Body of pancreas (tissue), 4 donors: ENCODE measurements around the gene ARID1A.

Experiments used
- POLR2A ChIP-seq, 3 donors: fragments of 450-650 bp; IDR thresholded peaks; one replicate each; pipeline ENCODE4 v1.6.1; 2016; ENCODE audit warnings: antibody characterized with exemption in 3 of 3, mild to moderate bottlenecking in 2 of 3
- TF ChIP-seq, protein P1 (sequence below), 7 experiments: fragments of 450-650 bp in 4 of 7; fragments of 200-600 bp in 3 of 7; sonication (generic) in 3 of 7; IDR thresholded peaks; one replicate each; pipeline ENCODE4 v1.5.1; 2016 to 2019; ENCODE audit warnings: antibody characterized with exemption in 7 of 7

DNA sequence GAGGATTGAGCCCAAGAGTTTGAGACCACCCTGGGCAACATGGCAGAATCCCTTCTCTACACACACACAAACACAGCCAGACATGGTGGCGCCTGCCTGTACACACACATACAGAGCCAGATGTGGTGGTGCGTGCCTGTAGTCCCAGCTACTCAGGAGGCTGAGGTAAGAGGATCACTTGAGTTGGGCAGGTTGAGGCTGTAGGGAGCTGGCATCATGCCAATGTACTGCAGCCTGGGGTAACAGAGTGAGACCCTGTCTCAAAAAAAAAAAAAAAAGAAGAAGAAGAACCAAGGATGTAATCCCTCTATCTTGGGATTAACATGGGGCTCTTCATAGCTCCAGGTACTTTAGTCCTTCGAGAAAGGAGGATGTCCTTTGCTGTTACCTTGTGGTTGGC is 62.5 kb downstream of the ARID1A start:
- TF ChIP-seq, protein P1, sequence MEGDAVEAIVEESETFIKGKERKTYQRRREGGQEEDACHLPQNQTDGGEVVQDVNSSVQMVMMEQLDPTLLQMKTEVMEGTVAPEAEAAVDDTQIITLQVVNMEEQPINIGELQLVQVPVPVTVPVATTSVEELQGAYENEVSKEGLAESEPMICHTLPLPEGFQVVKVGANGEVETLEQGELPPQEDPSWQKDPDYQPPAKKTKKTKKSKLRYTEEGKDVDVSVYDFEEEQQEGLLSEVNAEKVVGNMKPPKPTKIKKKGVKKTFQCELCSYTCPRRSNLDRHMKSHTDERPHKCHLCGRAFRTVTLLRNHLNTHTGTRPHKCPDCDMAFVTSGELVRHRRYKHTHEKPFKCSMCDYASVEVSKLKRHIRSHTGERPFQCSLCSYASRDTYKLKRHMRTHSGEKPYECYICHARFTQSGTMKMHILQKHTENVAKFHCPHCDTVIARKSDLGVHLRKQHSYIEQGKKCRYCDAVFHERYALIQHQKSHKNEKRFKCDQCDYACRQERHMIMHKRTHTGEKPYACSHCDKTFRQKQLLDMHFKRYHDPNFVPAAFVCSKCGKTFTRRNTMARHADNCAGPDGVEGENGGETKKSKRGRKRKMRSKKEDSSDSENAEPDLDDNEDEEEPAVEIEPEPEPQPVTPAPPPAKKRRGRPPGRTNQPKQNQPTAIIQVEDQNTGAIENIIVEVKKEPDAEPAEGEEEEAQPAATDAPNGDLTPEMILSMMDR (IDR thresholded peaks at IDR 0.05) = no peak
- no peak for TF ChIP-seq POLR2A (IDR thresholded peaks at IDR 0.05)
